RCC 7860 (cell line): ENCODE measurements around the gene HAVCR2.

Experiments used
- DNase-seq: peaks from one replicate; pipeline ENCODE4 v3.0.0-alpha.2; 2015; ENCODE audit warnings: low spot score
- FAIRE-seq: peaks from 2 replicates; lab custom pipeline; 2012; peaks lifted over from hg19 to GRCh38; lab: Jason Lieb, UNC

The HAVCR2 gene

GRCh38 chr5:157108976-157109375, at the start of gene HAVCR2:
TSS of gene HAVCR2 (minus strand) at chr5:157109044. CDS start at chr5:157108983, 61 bp downstream.
- FAIRE-seq, result no peak

GRCh38 chr5:157157293-157157891, 48.5 kb upstream of the HAVCR2 start:
- FAIRE-seq, result no peak
- DNase-seq, result no peak

More at GRCh38 chr5:157108976-157109375, at the start of gene HAVCR2:
- no peak for DNase-seq

GRCh38 chr5:157155297-157155696, 46.5 kb upstream of the HAVCR2 start:
- no peak for FAIRE-seq

GRCh38 chr5:157150995-157151394, 42.2 kb upstream of the HAVCR2 start:
- no peak for FAIRE-seq
- no peak for DNase-seq

More at GRCh38 chr5:157155297-157155696, 46.5 kb upstream of the HAVCR2 start:
- DNase-seq, result no peak

- peak; percentile 41 for DNase-seq
These were observed 40.1 kb upstream of the HAVCR2 start for GRCh38 chr5:157148734-157149615.

GRCh38 chr5:157143127-157143971, 34.5 kb upstream of the HAVCR2 start:
- FAIRE-seq, result no peak
- DNase-seq, result no peak

More at GRCh38 chr5:157148734-157149615, 40.1 kb upstream of the HAVCR2 start:
- peak; percentile 52 for FAIRE-seq

- peak; percentile 92 for FAIRE-seq
- DNase-seq, result peak; percentile 97
These were observed 33.7 kb upstream of the HAVCR2 start, which contains the start of gene MED7 for GRCh38 chr5:157142317-157143126. TSS of gene MED7 (minus strand) at chr5:157142865. CDS start at chr5:157139431, 3,434 bp downstream.

- FAIRE-seq, result no peak
- DNase-seq, result no peak
These were observed 28.8 kb upstream of the HAVCR2 start for GRCh38 chr5:157137691-157138090.

GRCh38 chr5:157132281-157132612, 23.4 kb upstream of the HAVCR2 start:
- DNase-seq (no peak), FAIRE-seq (no peak)

GRCh38 chr5:157130925-157131324, 22.1 kb upstream of the HAVCR2 start:
- FAIRE-seq, result no peak
- DNase-seq, result no peak

GRCh38 chr5:157121709-157122108, 12.9 kb upstream of the HAVCR2 start:
- no peak for FAIRE-seq
- DNase-seq, result no peak

GRCh38 chr5:157120102-157120501, 11.3 kb upstream of the HAVCR2 start:
- no peak for FAIRE-seq

GRCh38 chr5:157116483-157116954, 7.7 kb upstream of the HAVCR2 start:
- DNase-seq (no peak), FAIRE-seq (no peak)

More at GRCh38 chr5:157120102-157120501, 11.3 kb upstream of the HAVCR2 start:
- DNase-seq, result no peak

GRCh38 chr5:157115502-157115901, 6.7 kb upstream of the HAVCR2 start:
- no peak for DNase-seq
- FAIRE-seq, result no peak

- FAIRE-seq, result no peak
- DNase-seq, result no peak
These were observed 6.2 kb upstream of the HAVCR2 start for GRCh38 chr5:157115012-157115411.

GRCh38 chr5:157113002-157113401, 4.2 kb upstream of the HAVCR2 start:
- DNase-seq (no peak), FAIRE-seq (no peak)

- DNase-seq (no peak), FAIRE-seq (no peak)
These were observed 900 bp upstream of the HAVCR2 start for GRCh38 chr5:157109744-157110143.

GRCh38 chr5:157107508-157107907, 1.3 kb downstream of the HAVCR2 start:
- FAIRE-seq (no peak), DNase-seq (peak; percentile 42)

- DNase-seq, result no peak
- FAIRE-seq, result no peak
These were observed 2.0 kb downstream of the HAVCR2 start for GRCh38 chr5:157106630-157107461.
